Liver (tissue), 3 donors: ENCODE results near the gene DACH1.

ENCODE experiments used
- GABPA ChIP-seq, 2 donors: IDR thresholded peaks in 1 of 2; conservative IDR thresholded peaks in 1 of 2; 2 replicates each; pipeline ENCODE4 v1.6.1; 2016; ENCODE audit warnings: antibody characterized with exemption in 2 of 2, mild to moderate bottlenecking in 1 of 2, moderate library complexity in 1 of 2
- MAX ChIP-seq: IDR thresholded peaks from 2 replicates; pipeline ENCODE4 v1.6.1; 2016; ENCODE audit warnings: antibody characterized with exemption
- RAD21 ChIP-seq, 2 donors: IDR thresholded peaks; 2 replicates each; pipeline ENCODE4 v1.6.1; 2016; ENCODE audit warnings: antibody characterized with exemption in 2 of 2, mild to moderate bottlenecking in 2 of 2
- RXRA ChIP-seq, 2 donors: IDR thresholded peaks; 2 replicates each; pipeline ENCODE4 v1.6.1; 2017 to 2018; ENCODE audit warnings: antibody characterized with exemption in 2 of 2, mild to moderate bottlenecking in 1 of 2
- SP1 ChIP-seq: IDR thresholded peaks from 2 replicates; pipeline ENCODE4 v1.6.1; 2018; ENCODE audit warnings: antibody characterized with exemption, mild to moderate bottlenecking
- TF ChIP-seq, protein P1 (sequence below): fragments of 150-350 bp; IDR thresholded peaks from 2 replicates; pipeline ENCODE4 v1.5.1; 2017; ENCODE audit warnings: improper control_type of control experiment, low read depth, low read length; ENCODE audit not compliant: missing input control
- TF ChIP-seq, protein P2 (sequence below): IDR thresholded peaks from 2 replicates; pipeline ENCODE4 v1.6.1; 2016; ENCODE audit warnings: antibody characterized with exemption
- TF ChIP-seq, protein P3 (sequence below): IDR thresholded peaks from 2 replicates; pipeline ENCODE4 v1.6.1; 2016; ENCODE audit warnings: antibody characterized with exemption
- TF ChIP-seq, protein P4 (sequence below): IDR thresholded peaks from 2 replicates; pipeline ENCODE4 v1.6.1; 2016; ENCODE audit warnings: antibody characterized with exemption, mild to moderate bottlenecking
- donor health status: healthy.
- donor health status: healthy.

DNA sequence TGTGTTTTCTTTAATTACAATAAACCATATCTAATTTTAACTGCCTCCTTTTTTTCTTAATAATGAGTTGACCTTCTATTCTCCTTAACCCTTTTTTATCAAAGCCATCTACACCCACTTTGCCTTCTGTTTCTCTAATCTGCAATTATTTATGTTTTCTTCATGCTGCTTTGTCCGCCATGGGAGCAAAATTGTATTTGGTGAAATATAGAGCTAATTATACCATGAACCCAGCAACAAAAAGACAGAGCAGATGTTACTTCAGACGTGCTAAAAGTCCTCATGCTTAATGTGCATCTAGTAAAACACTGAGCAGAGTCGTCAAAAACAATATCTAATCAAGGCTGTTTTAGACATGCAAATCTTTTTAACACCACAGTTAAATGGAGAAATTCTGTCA, 264.7 kb downstream of the DACH1 start:
- TF ChIP-seq RXRA (IDR thresholded peaks at IDR 0.05) (no peak), MAX (no peak), GABPA (IDR thresholded peaks at IDR 0.05 in 1 of 2, conservative IDR thresholded peaks at IDR 0.05 in 1 of 2) (no peak), RAD21 (IDR thresholded peaks at IDR 0.05) (no peak), SP1 (no peak)
- TF ChIP-seq, protein P1, sequence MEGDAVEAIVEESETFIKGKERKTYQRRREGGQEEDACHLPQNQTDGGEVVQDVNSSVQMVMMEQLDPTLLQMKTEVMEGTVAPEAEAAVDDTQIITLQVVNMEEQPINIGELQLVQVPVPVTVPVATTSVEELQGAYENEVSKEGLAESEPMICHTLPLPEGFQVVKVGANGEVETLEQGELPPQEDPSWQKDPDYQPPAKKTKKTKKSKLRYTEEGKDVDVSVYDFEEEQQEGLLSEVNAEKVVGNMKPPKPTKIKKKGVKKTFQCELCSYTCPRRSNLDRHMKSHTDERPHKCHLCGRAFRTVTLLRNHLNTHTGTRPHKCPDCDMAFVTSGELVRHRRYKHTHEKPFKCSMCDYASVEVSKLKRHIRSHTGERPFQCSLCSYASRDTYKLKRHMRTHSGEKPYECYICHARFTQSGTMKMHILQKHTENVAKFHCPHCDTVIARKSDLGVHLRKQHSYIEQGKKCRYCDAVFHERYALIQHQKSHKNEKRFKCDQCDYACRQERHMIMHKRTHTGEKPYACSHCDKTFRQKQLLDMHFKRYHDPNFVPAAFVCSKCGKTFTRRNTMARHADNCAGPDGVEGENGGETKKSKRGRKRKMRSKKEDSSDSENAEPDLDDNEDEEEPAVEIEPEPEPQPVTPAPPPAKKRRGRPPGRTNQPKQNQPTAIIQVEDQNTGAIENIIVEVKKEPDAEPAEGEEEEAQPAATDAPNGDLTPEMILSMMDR, result no peak
- TF ChIP-seq, protein P2, sequence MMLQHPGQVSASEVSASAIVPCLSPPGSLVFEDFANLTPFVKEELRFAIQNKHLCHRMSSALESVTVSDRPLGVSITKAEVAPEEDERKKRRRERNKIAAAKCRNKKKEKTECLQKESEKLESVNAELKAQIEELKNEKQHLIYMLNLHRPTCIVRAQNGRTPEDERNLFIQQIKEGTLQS, result no peak
- TF ChIP-seq, protein P3, sequence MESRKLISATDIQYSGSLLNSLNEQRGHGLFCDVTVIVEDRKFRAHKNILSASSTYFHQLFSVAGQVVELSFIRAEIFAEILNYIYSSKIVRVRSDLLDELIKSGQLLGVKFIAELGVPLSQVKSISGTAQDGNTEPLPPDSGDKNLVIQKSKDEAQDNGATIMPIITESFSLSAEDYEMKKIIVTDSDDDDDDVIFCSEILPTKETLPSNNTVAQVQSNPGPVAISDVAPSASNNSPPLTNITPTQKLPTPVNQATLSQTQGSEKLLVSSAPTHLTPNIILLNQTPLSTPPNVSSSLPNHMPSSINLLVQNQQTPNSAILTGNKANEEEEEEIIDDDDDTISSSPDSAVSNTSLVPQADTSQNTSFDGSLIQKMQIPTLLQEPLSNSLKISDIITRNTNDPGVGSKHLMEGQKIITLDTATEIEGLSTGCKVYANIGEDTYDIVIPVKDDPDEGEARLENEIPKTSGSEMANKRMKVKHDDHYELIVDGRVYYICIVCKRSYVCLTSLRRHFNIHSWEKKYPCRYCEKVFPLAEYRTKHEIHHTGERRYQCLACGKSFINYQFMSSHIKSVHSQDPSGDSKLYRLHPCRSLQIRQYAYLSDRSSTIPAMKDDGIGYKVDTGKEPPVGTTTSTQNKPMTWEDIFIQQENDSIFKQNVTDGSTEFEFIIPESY, result no peak
- TF ChIP-seq, protein P4, sequence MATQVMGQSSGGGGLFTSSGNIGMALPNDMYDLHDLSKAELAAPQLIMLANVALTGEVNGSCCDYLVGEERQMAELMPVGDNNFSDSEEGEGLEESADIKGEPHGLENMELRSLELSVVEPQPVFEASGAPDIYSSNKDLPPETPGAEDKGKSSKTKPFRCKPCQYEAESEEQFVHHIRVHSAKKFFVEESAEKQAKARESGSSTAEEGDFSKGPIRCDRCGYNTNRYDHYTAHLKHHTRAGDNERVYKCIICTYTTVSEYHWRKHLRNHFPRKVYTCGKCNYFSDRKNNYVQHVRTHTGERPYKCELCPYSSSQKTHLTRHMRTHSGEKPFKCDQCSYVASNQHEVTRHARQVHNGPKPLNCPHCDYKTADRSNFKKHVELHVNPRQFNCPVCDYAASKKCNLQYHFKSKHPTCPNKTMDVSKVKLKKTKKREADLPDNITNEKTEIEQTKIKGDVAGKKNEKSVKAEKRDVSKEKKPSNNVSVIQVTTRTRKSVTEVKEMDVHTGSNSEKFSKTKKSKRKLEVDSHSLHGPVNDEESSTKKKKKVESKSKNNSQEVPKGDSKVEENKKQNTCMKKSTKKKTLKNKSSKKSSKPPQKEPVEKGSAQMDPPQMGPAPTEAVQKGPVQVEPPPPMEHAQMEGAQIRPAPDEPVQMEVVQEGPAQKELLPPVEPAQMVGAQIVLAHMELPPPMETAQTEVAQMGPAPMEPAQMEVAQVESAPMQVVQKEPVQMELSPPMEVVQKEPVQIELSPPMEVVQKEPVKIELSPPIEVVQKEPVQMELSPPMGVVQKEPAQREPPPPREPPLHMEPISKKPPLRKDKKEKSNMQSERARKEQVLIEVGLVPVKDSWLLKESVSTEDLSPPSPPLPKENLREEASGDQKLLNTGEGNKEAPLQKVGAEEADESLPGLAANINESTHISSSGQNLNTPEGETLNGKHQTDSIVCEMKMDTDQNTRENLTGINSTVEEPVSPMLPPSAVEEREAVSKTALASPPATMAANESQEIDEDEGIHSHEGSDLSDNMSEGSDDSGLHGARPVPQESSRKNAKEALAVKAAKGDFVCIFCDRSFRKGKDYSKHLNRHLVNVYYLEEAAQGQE, result no peak
